ENCODE measurements around the gene BUD23.

GRCh38 chr7:73683056-73683787 lies at the start of gene BUD23, which contains the start of gene DNAJC30:
- peak; percentile 96 for TF ChIP-seq POLR2AphosphoS5 (IDR thresholded peaks at IDR 0.05; ENCODE audit: low read depth, low read length)
- peak; percentile 86; the same call in 1 of the 2 replicates for TF ChIP-seq TAF1 (IDR thresholded peaks at IDR 0.05; ENCODE audit: borderline replicate concordance, insufficient read depth, low read length)
- TF ChIP-seq SIN3A (IDR thresholded peaks at IDR 0.05; ENCODE audit: borderline replicate concordance, insufficient read depth, low read length) = peak; percentile 45; the same call in 1 of the 2 replicates

Measured in PFSK-1 (cell line).